Memory B cell (primary cell): ENCODE data around the gene PXMP4.

Source experiments
- ATAC-seq: fragments of 150-1000 bp; cut with Tn5 transposase; 2 replicates; pipeline ENCODE4 v1.10.0; 2021; ENCODE audit warnings: low read depth, mild to moderate bottlenecking, moderate library complexity
- DNase-seq, 2 donors: peaks; one replicate each; pipeline ENCODE4 v3.0.0; 2022; ENCODE audit warnings: low spot score in 2 of 2
- H3K27ac Mint-ChIP-seq: one replicate; pipeline ENCODE4 v1.8.0; 2022; ENCODE audit warnings: mild to moderate bottlenecking, moderate library complexity, mixed read lengths
- H3K27me3 Mint-ChIP-seq: one replicate; pipeline ENCODE4 v1.8.0; 2022; ENCODE audit warnings: mixed read lengths
- H3K36me3 Mint-ChIP-seq: one replicate; pipeline ENCODE4 v1.8.0; 2022; ENCODE audit warnings: mild to moderate bottlenecking, mixed read lengths
- H3K4me1 Mint-ChIP-seq: one replicate; pipeline ENCODE4 v1.8.0; 2022; ENCODE audit warnings: mixed read lengths
- H3K4me3 Mint-ChIP-seq: one replicate; pipeline ENCODE4 v1.8.0; 2022; ENCODE audit warnings: mild to moderate bottlenecking, moderate library complexity, mixed read lengths
- H3K9me3 Mint-ChIP-seq: one replicate; pipeline ENCODE4 v1.8.0; 2022; ENCODE audit warnings: mixed read lengths

The PXMP4 gene

DNA sequence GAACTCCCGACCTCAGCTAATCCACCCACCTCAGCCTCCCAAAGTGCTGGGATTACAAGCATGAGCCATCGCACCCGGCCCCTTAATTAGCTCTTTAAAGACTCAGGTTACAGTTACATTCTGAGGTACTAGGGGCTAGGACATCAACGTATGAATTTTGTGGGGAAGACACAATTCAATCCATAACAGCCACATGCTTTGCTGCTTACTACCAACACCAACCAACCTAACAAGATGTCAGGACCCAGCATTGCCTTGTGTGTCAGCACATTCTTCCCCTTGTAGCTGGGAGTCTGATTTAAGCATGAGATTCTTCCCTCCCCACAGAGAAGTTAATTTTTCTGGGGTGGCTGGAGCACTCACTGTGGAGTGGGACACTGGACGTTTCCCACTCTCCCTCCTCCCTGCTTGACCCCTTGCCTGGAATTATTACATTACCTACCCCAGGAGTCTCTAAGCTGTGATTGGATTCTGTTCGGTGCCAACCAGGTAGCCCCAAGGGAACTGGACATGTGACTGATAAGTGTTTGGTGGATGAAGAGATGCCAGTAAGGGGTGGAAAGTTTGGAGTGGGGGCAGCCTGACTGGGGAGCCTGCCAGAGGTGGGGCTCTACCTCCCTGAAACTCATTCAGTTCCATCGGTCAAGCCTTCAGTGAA lies 5.6 kb upstream of the PXMP4 start:
- Mint-ChIP-seq H3K4me3 (no peak overlapping the region), H3K27me3 (no peaks in the 10 kb centered on the region), H3K36me3 (no peaks in the 10 kb centered on the region), H3K9me3 (no peaks in the 10 kb centered on the region), H3K27ac (no peak overlapping the region), H3K4me1 (peaks cover 2% of the 10 kb centered on the region)
- DNase-seq (no peak), ATAC-seq (no peak)

DNA sequence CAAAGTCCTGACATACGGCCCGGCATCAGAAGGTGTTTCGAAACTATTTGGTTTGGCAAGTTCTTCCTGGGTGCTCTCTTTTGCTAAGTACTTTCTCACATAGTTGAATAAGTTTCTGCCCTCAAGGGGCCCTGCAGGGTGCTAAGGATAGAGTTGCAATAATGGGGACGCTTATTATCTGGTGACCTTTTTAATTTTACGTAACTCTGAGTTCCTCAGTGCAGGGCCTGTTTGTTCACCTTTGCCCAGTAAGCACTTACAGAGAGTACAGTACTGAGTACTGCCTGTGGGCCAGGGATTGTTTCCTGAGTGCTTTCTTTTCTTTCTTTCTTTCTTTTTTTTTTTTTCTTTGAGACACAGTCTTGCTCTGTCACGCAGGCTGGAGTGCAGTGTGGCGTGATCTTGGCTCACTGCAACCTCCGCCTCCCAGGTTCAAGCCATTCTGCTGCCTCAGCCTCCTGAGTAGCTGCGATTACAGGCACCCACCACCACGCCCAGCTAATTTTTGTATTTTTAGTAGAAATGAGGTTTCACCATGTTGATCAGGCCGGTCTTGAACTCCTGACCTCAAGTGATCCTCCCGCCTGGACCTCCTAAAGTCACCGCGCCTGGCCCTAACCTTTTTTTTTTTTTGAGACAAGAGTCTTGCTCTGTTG lies 4.5 kb upstream of the PXMP4 start:
- Mint-ChIP-seq H3K27me3 (no peaks in the 10 kb centered on the region), H3K36me3 (no peaks in the 10 kb centered on the region), H3K4me3 (no peak overlapping the region), H3K4me1 (peaks cover 7% of the 10 kb centered on the region), H3K9me3 (peaks cover 2% of the 10 kb centered on the region), H3K27ac (no peak overlapping the region)
- DNase-seq (no peak), ATAC-seq (no peak)

DNA sequence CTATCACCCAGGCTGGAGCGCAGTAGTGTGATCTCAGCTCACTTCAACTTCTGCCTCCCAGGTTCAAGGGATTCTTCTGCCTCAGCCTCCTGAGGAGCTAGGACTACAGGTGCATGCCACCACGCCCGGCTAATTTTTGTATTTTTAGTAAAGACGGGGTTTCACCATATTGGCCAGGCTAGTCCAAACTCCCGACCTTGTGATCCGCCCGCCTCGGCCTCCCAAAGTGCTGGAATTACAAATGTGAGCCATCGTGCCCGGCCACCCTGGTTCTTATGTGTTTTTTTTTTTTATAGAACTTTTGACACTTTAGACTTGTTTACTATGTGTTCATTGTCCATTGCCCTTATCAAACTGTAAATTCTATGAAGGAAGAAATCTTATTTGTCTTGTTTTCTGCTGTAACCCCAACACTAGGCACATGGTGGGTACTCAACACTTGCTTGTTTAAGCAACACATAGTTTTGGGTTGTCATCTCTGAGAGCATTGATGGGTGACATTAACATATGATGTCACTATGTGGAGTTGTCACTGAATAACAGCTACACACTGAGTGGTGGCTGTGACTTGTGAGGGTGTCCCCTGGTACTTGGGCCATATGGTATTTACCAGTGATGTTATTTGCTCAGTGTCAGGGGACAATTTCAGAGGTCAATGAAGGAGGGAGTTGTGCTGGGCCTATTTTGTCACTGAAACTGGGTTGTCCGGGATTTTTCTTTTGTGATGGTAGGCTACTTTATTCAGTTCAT lies 1.5 kb upstream of the PXMP4 start:
- ATAC-seq, result no peak
- peaks cover 3% of the 10 kb centered on the region for H3K36me3 Mint-ChIP-seq
- H3K4me1 Mint-ChIP-seq, result peaks cover 14% of the 10 kb centered on the region
- H3K27me3 Mint-ChIP-seq, result no peaks in the 10 kb centered on the region
- H3K27ac Mint-ChIP-seq, result no peak overlapping the region
- no peak for DNase-seq
- H3K9me3 Mint-ChIP-seq, result peaks cover 2% of the 10 kb centered on the region
- peak overlapping the region; percentile 72 for H3K4me3 Mint-ChIP-seq

DNA sequence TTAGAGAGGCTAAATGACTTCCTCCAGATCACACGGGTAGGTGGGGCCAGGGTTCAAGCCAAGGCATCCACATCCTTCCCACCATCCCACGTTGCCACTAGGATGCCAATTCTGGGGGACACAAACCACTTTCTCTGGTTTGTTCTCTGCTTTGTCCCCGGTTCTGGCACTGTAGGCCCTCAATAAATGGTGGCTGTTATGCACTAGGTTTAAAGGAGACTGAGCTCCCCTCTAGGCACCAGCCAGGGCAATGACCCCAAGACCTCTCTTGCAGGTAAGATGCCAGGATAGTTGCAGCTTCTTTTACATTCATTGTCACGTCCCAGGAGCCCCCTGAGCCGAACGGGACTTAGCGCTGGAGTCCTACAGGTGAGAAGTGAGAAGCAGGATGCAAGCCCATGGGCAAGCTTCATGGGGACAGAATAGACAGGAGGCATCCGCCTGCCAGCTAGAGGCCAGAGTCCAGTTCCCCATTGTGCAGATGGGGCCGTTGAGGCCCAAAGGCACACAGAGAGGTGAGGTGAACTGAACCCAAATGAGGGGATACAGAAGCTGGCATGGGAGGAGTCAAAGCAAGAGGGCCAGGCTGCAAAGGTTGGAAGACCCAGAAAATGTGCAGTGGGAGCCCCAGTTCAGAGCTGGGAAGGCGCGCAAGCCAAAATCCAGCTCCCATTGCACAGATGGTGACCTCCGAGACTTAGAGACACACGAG lies 677 bp downstream of the PXMP4 start:
- Mint-ChIP-seq H3K4me1 (peaks cover 14% of the 10 kb centered on the region), H3K36me3 (peaks cover 6% of the 10 kb centered on the region), H3K4me3 (peak overlapping the region; percentile 93), H3K9me3 (peaks cover 2% of the 10 kb centered on the region), H3K27me3 (no peaks in the 10 kb centered on the region), H3K27ac (peak overlapping the region; percentile 89)
- ATAC-seq, result no peak
- peak in 1 of 2 donors; percentile 24 for DNase-seq

DNA sequence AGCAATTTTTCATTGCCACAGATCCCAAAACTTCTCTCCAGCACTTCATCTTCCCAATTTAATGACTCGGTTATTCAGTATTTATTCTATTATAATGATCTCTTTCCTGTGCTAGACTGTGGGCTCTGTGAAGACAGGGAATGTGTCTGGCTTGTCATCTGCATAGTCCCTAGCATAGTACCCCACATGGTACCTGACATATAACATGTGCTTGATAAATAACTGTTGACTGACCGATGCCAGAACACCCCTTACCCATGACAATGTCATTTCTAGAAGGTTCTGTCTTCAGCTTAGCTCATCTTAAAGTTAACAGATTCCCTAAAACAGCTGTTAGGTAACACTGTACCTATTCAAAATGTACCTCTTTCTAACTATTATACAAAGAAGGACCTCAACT lies 3.6 kb downstream of the PXMP4 start:
- Mint-ChIP-seq H3K4me3 (no peak overlapping the region), H3K36me3 (peaks cover 23% of the 10 kb centered on the region), H3K27me3 (no peaks in the 10 kb centered on the region), H3K27ac (no peak overlapping the region), H3K4me1 (peaks cover 14% of the 10 kb centered on the region), H3K9me3 (peaks cover 2% of the 10 kb centered on the region)
- DNase-seq, result no peak
- no peak for ATAC-seq

DNA sequence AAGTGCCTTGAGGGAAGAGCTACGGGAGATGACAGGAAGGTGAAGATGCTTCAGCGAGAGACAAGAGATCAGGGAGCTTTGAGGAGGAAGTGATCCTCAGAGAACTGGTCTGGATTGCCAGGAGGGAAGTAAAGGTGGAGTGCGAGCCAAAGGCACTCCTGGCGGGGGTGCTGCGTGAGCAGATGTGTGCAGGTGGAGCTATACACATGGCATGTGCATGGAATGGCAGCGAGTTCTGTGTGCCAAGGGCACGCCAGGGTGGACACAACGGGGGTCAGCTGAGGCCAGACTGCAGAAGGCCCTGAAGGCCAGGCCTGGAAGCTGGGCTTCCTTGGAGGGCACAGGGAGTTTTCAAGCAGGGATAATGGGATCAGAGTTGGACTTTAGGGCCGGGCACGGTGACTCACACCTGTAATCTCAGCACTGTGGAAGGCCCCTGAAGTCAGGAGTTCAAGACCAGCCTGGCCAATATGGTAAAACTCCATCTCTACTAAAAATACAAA lies 6.2 kb downstream of the PXMP4 start:
- DNase-seq (no peak), ATAC-seq (no peak)
- Mint-ChIP-seq H3K4me3 (no peak overlapping the region), H3K9me3 (no peaks in the 10 kb centered on the region), H3K27ac (no peak overlapping the region), H3K4me1 (peaks cover 13% of the 10 kb centered on the region), H3K27me3 (no peaks in the 10 kb centered on the region), H3K36me3 (peaks cover 35% of the 10 kb centered on the region)

DNA sequence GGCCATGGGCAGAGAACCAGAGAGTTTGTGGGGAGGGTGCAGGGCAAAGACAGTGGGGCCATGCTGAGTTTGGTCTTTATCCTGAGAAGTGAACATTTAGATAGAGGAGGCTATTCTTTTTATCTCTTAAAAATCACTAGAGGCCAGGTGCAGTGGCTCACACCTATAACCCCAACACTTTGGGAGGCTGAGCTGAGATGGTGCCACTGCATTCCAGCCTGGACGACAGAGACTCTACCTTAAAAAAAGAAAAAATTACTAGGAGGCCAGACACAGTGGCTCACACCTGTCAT lies 8.7 kb downstream of the PXMP4 start:
- Mint-ChIP-seq H3K27ac (peak overlapping the region; percentile 9), H3K27me3 (no peaks in the 10 kb centered on the region)
- ATAC-seq, result no peak

DNA sequence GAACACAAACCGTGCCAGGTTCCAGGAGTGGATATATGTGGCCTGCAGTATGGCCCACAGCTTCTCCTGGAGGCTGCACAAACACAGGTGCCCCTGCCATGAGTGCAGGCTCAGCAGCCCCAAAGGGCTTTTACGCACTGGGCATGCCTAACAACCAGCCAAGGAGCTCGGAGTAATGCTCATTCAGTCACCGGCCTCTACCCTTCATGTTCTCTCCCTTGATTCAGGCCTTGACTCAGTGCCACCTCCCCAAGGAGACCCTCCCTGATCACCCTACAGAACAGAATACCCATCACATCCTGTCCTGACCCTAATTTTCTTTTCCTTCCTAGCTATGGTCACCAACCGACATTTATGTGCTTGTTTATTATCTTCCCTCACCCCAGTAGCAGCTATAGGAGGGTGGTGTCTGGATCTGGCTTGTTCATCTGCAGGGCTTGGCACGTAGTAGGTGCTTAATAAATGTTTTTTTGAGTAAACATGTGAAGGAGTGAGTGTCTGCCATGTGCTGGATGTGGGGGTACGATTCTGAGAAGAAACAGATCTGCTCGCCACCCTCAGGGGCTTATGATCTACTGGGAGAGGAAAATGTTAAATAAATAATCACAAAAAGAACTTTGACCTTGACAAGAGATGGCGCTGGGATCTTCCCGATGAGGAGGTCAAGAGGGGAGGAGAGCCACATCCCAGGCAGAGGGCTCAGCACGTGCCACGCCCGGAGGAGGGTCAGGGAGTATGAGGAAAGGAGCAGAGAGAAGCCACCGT lies 9.2 kb downstream of the PXMP4 start:
- Mint-ChIP-seq H3K9me3 (no peaks in the 10 kb centered on the region), H3K36me3 (peaks cover 34% of the 10 kb centered on the region), H3K4me3 (no peak overlapping the region), H3K27ac (peak overlapping the region; percentile 9), H3K27me3 (no peaks in the 10 kb centered on the region), H3K4me1 (peaks cover 9% of the 10 kb centered on the region)
- ATAC-seq, result no peak
- DNase-seq, result no peak

More for the DNA sequence above, 8.7 kb downstream of the PXMP4 start:
- Mint-ChIP-seq H3K4me1 (peaks cover 9% of the 10 kb centered on the region), H3K36me3 (peaks cover 38% of the 10 kb centered on the region), H3K4me3 (no peak overlapping the region), H3K9me3 (no peaks in the 10 kb centered on the region)
- DNase-seq, result no peak

DNA sequence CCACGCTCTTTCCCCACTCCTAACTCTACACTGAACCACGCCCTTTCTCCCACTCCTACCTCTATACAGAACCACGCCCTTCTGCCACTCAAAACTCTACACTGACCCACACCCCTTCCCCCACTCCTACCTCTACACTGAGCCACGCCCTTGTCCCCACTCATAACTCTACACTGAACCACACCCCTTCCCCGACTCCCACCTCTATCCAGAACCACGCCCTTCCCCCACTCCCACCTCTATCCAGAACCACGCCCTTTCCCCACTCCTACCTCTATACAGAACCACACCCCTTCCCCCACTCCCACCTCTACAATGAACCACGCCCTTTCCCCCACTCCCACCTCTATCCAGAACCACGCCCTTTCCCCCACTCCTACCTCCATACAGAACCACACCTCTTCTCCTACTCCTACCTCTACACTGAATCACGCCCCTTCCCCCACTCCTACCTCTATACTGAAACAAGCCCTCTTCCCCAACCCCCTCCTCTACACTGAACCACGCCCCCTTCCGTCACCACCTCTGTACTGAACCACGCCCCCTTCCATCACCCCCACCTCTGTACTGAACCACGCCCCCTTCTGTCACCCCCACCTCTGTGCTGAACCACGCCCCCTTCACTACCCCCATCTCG lies 10.1 kb downstream of the PXMP4 start:
- Mint-ChIP-seq H3K36me3 (peaks cover 34% of the 10 kb centered on the region), H3K4me1 (peaks cover 9% of the 10 kb centered on the region), H3K27me3 (no peaks in the 10 kb centered on the region), H3K9me3 (no peaks in the 10 kb centered on the region), H3K4me3 (no peak overlapping the region), H3K27ac (peak overlapping the region; percentile 47)
- ATAC-seq (no peak), DNase-seq (no peak)

DNA sequence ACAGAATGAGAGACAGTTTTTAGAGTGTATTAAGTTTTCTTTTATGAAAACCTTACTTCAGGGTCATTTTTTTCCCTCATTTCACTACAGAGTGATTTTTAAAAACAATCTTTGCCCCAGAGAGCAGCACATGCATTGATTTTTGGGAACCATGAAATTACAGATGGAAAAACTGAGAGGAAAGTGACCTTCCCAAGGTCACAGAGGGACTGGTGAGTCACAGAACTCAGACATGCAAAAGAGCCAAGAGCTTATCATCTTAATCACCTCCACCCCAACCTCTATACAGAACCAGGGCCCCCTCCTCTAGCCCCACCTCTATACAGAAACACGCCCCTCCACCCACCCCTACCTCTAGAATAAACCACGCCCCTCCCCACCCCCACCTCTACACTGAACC lies 10.7 kb downstream of the PXMP4 start:
- Mint-ChIP-seq H3K36me3 (peaks cover 34% of the 10 kb centered on the region), H3K4me1 (peaks cover 9% of the 10 kb centered on the region), H3K27ac (no peak overlapping the region), H3K27me3 (no peaks in the 10 kb centered on the region), H3K4me3 (no peak overlapping the region), H3K9me3 (no peaks in the 10 kb centered on the region)
- DNase-seq, result no peak
- ATAC-seq, result no peak

DNA sequence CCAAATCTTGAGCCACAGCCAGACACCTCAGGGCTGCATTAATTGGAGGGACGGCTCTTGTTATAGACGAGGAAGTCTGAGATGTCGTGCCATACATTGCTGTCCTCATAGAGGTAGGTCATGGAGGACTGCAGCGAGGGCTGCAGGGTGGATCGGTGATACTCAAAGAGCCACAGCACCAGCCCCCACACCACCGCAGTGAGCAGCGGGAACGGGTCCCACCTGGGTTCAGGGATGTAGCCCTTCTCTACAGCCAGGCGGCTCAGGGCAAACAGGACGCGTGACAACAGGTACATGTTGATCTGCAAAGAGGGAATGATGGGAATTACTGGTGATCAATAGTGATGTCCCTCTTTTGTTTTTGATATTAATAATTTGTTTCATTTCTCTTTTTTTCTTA lies 12.4 kb downstream of the PXMP4 start:
- Mint-ChIP-seq H3K36me3 (peaks cover 19% of the 10 kb centered on the region), H3K4me1 (peaks cover 9% of the 10 kb centered on the region), H3K4me3 (no peak overlapping the region), H3K9me3 (no peaks in the 10 kb centered on the region), H3K27ac (no peak overlapping the region), H3K27me3 (no peaks in the 10 kb centered on the region)
- DNase-seq (no peak), ATAC-seq (no peak)

DNA sequence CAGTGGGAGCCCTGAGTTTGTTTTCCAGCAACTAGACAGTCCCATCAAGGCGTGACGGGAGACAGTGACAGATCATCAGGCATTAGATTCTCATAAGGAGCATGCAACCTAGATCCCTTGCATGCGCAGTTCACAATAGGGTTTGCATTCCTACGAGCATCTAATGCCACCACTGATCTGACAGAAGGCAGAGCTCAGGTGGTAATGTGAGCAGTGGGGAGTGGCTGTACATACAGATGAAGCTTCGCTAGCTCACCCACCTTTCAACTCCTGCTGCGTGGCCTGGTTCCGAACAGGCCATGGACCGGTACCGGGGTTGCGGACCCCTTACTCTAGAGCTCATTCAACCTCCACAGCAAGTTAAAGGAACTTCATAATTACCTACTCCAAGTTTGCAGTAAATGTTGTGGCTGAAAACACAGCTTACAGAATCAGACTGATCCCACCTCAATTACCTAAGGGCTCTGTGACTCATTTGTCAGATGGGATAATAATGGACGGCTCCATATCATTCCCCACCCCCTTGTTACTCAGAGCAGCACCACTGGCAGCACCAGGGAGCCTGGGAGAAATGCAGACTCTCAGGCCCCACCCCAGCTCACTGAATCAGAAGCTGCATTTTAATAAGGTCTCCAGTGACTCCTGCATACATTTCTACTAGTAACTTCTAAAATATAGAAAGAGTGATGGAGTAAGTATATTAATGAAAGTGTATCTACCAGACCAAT lies 15.7 kb downstream of the PXMP4 start:
- Mint-ChIP-seq H3K9me3 (no peaks in the 10 kb centered on the region), H3K36me3 (peaks cover 5% of the 10 kb centered on the region), H3K4me3 (no peak overlapping the region), H3K27ac (no peak overlapping the region), H3K4me1 (no peaks in the 10 kb centered on the region), H3K27me3 (no peaks in the 10 kb centered on the region)
- DNase-seq (no peak), ATAC-seq (no peak)
